GDM1 (cell line): ENCODE results near the gene ST14.
"Not testable (repeated sequence)": the region's sequence is repeated elsewhere in the genome, so short reads cannot be mapped to it uniquely, and the experiment has no call there.

Experiments
- DNase-seq: peaks from one replicate; lab custom pipeline; 2025; lab: John Stamatoyannopoulos, UW

The ST14 gene

GRCh38 chr11:130209128-130209932 lies 49.7 kb downstream of the ST14 start:
- DNase-seq = no peak

GRCh38 chr11:130209954-130210854 lies 50.6 kb downstream of the ST14 start:
- DNase-seq = no peak

GRCh38 chr11:130211144-130211543 lies 51.6 kb downstream of the ST14 start:
- DNase-seq = no peak

GRCh38 chr11:130211781-130212401 lies 52.3 kb downstream of the ST14 start:
- no peak for DNase-seq

- no peak for DNase-seq
These were observed 52.9 kb downstream of the ST14 start for GRCh38 chr11:130212431-130212961.

GRCh38 chr11:130213143-130213978 lies 53.8 kb downstream of the ST14 start:
- no peak for DNase-seq

- no peak for DNase-seq
These were observed 54.3 kb downstream of the ST14 start for GRCh38 chr11:130213979-130214281.

GRCh38 chr11:130214861-130215530 lies 55.4 kb downstream of the ST14 start:
- DNase-seq = no peak

- no peak for DNase-seq
These were observed 56.1 kb downstream of the ST14 start for GRCh38 chr11:130215531-130216220.

- DNase-seq = no peak
These were observed 56.6 kb downstream of the ST14 start for GRCh38 chr11:130216221-130216550.

- no peak for DNase-seq
These were observed 57.1 kb downstream of the ST14 start for GRCh38 chr11:130216591-130217132.

GRCh38 chr11:130217133-130218031 lies 57.8 kb downstream of the ST14 start:
- no peak for DNase-seq

- no peak for DNase-seq
These were observed 59.0 kb downstream of the ST14 start for GRCh38 chr11:130218501-130219070.

GRCh38 chr11:130219148-130219547 lies 59.6 kb downstream of the ST14 start:
- DNase-seq = no peak

- no peak for DNase-seq
These were observed 60.9 kb downstream of the ST14 start for GRCh38 chr11:130220311-130221035.

GRCh38 chr11:130223291-130223971 lies 63.8 kb downstream of the ST14 start:
- DNase-seq = no peak

GRCh38 chr11:130227373-130227772 lies 67.8 kb downstream of the ST14 start:
- DNase-seq = no peak

GRCh38 chr11:130233486-130233885 lies 73.9 kb downstream of the ST14 start:
- DNase-seq = not testable (repeated sequence)
